PC-3 (cell line): ENCODE measurements around the gene RGS8. TPM values are rescaled to one million over a fixed set of nuclear protein-coding genes. Genes with fewer than 3 reads are reported as not detected.

Experiments used
- ATAC-seq: fragments of 200-7000 bp; cut with Tn5 transposase; 2 replicates; pipeline ENCODE4 v1.9.1; 2020; ENCODE audit warnings: mild to moderate bottlenecking, moderate library complexity
- BruUV-seq: library from RNA; stranded (reverse); fragments of 400-500 nt; replicated peaks from 2 replicates; lab custom pipeline; 2021; lab: Mats Ljungman, UMichigan
- CTCF ChIA-PET: fragments of 300-600 bp; sonication (Branson Sonifier 250); formaldehyde crosslinking; loops from one replicate; lab custom pipeline; 2022; ENCODE audit warnings: antibody characterized with exemption; lab: Charles Lee
- POLR2A ChIA-PET: fragments of 300-600 bp; sonication (Branson Sonifier 250); formaldehyde crosslinking; loops from one replicate; lab custom pipeline; 2022; ENCODE audit warnings: antibody characterized with exemption; ENCODE audit not compliant: unreplicated experiment; lab: Charles Lee
- DNase-seq: peaks from one replicate; pipeline ENCODE4 v3.0.0-alpha.2; 2015
- H2AFZ ChIP-seq: fragments of 300-600 bp; sonication (generic); 2 replicates; pipeline ENCODE4 v1.6.0; 2016; ENCODE audit warnings: antibody characterized with exemption, low read length
- H3F3A ChIP-seq: fragments of 300-600 bp; sonication (generic); one replicate; pipeline ENCODE4 v1.6.0; 2017; ENCODE audit warnings: antibody characterized with exemption, low read length, control low read depth, mild to moderate bottlenecking; ENCODE audit not compliant: unreplicated experiment
- H3K27ac ChIP-seq: fragments of 300-600 bp; sonication (generic); 2 replicates; pipeline ENCODE4 v1.5.1; 2016; ENCODE audit warnings: mild to moderate bottlenecking, low read length
- H3K27me3 ChIP-seq: fragments of 300-600 bp; sonication (generic); 2 replicates; pipeline ENCODE4 v1.6.1; 2016; ENCODE audit warnings: low read length, mixed read lengths
- H3K36me3 ChIP-seq: fragments of 300-600 bp; sonication (generic); 2 replicates; pipeline ENCODE4 v1.6.1; 2016; ENCODE audit warnings: low read depth, mixed run types, low read length, mixed read lengths
- H3K4me1 ChIP-seq: fragments of 300-600 bp; sonication (generic); 2 replicates; pipeline ENCODE4 v1.5.1; 2016; ENCODE audit warnings: low read length; ENCODE audit not compliant: insufficient read depth
- H3K4me2 ChIP-seq: fragments of 300-600 bp; sonication (generic); 2 replicates; pipeline ENCODE4 v1.6.0; 2016; ENCODE audit warnings: low read length
- H3K4me3 ChIP-seq: fragments of 300-600 bp; sonication (generic); 2 replicates; pipeline ENCODE4 v1.5.1; 2016; ENCODE audit warnings: mild to moderate bottlenecking, low read length, mixed read lengths
- H3K79me2 ChIP-seq: fragments of 300-600 bp; sonication (generic); 2 replicates; pipeline ENCODE4 v1.6.1; 2017; ENCODE audit warnings: low read length, mixed read lengths
- H3K9ac ChIP-seq: fragments of 300-600 bp; sonication (generic); 2 replicates; pipeline ENCODE4 v1.6.0; 2016; ENCODE audit warnings: mild to moderate bottlenecking, low read length
- H3K9me2 ChIP-seq: fragments of 300-600 bp; sonication (generic); replicated peaks from 2 replicates; pipeline ENCODE4 v1.6.1; 2016; ENCODE audit warnings: mixed run types, low read length, mixed read lengths
- H3K9me3 ChIP-seq: fragments of 300-600 bp; sonication (generic); 2 replicates; pipeline ENCODE4 v1.6.1; 2016; ENCODE audit warnings: low read length, mixed read lengths
- H4K20me1 ChIP-seq: fragments of 300-600 bp; sonication (generic); 2 replicates; pipeline ENCODE4 v1.6.1; 2016; ENCODE audit warnings: low read length, mixed read lengths
- CTCF ChIP-seq: fragments of 300-600 bp; sonication (generic); conservative IDR thresholded peaks from 2 replicates; pipeline ENCODE4 v1.5.1; 2017; ENCODE audit warnings: antibody characterized with exemption, low read depth, mild to moderate bottlenecking, low read length
- EZH2 ChIP-seq: fragments of 300-600 bp; sonication (generic); IDR thresholded peaks from one replicate; pipeline ENCODE4 v1.6.1; 2017; ENCODE audit warnings: antibody characterized with exemption, mild to moderate bottlenecking, low read length; ENCODE audit not compliant: unreplicated experiment
- EZH2phosphoT487 ChIP-seq: fragments of 300-600 bp; sonication (generic); IDR thresholded peaks from 2 replicates; pipeline ENCODE4 v1.6.1; 2018; ENCODE audit warnings: mild to moderate bottlenecking, antibody characterized with exemption, low read length, borderline replicate concordance
- intact Hi-C: fragments of 100-400 bp; cut with micrococcal nuclease; formaldehyde crosslinking; loops from 2 replicates; pipeline ENCODE4 v1.9.0; 2023
- total RNA-seq: library from RNA; depleted of rRNA; stranded (reverse); fragments of >200 nt; gene quantifications from 2 replicates; pipeline ENCODE4 v1.2.3, GENCODE V29; 2014

The RGS8 gene
- total RNA-seq, 1 experiment from 2014 or later, result not detected

- Histone ChIP-seq H3K4me2 (no peak overlapping the region), H3K79me2 (no peaks in the 10 kb centered on the region), H3K4me3 (no peak overlapping the region), H3F3A (no peaks in the 10 kb centered on the region), H3K9me3 (no peaks in the 10 kb centered on the region), H3K27ac (no peak overlapping the region), H3K9me2 (no peaks in the 10 kb centered on the region), H4K20me1 (no peaks in the 10 kb centered on the region), H3K27me3 (no peaks in the 10 kb centered on the region), H3K9ac (no peak overlapping the region), H3K4me1 (no peaks in the 10 kb centered on the region), H2AFZ (no peak overlapping the region), H3K36me3 (no peaks in the 10 kb centered on the region)
- ATAC-seq, result no peak
- ChIA-PET CTCF (no interaction called here), POLR2A (no interaction called here)
- no TSS peak for BruUV-seq
- no peak for TF ChIP-seq CTCF
- no peak for TF ChIP-seq EZH2phosphoT487
- no peak for TF ChIP-seq EZH2
- DNase-seq, result no peak
- intact Hi-C loops, result no loop called here
Measured at GRCh38 chr1:182715531-182715930, 31.1 kb upstream of the RGS8 start.

- intact Hi-C loops, result no loop called here
- no peak for ATAC-seq
Measured at GRCh38 chr1:182714546-182714945, 30.2 kb upstream of the RGS8 start.

More at GRCh38 chr1:182714546-182714945, 30.2 kb upstream of the RGS8 start:
- ChIA-PET POLR2A (no interaction called here), CTCF (no interaction called here)
- H3K79me2 ChIP-seq, result no peaks in the 10 kb centered on the region
- H3F3A ChIP-seq, result no peaks in the 10 kb centered on the region
- H3K36me3 ChIP-seq, result no peaks in the 10 kb centered on the region
- BruUV-seq, result no TSS peak
- no peaks in the 10 kb centered on the region for H3K9me3 ChIP-seq
- H3K9me2 ChIP-seq, result no peaks in the 10 kb centered on the region
- no peak overlapping the region for H3K4me2 ChIP-seq
- no peak for DNase-seq
- H2AFZ ChIP-seq, result no peak overlapping the region
- TF ChIP-seq EZH2 (no peak), EZH2phosphoT487 (no peak), CTCF (no peak)
- H4K20me1 ChIP-seq, result no peaks in the 10 kb centered on the region
- no peak overlapping the region for H3K9ac ChIP-seq
- no peak overlapping the region for H3K4me3 ChIP-seq
- no peaks in the 10 kb centered on the region for H3K27me3 ChIP-seq
- H3K27ac ChIP-seq, result no peak overlapping the region
- H3K4me1 ChIP-seq, result peaks cover 7% of the 10 kb centered on the region; the same call in 1 of the 2 replicates
